HCT116 (cell line): ENCODE results near the gene SLC13A3. TPM values are rescaled to one million over a fixed set of nuclear protein-coding genes. Genes with fewer than 3 reads are reported as not detected.

Experiments
- ATAC-seq: fragments of 200-7000 bp; cut with Tn5 transposase; 2 replicates; pipeline ENCODE4 v1.9.1; 2020; ENCODE audit warnings: mild to moderate bottlenecking, moderate library complexity
- BruUV-seq: library from RNA; stranded (reverse); fragments of 400-500 nt; replicated peaks from 2 replicates; lab custom pipeline; 2021; lab: Mats Ljungman, UMichigan
- CTCF ChIA-PET: fragments of 300-600 bp; sonication (Branson Sonifier 250); formaldehyde crosslinking; loops from one replicate; lab custom pipeline; 2021; ENCODE audit warnings: antibody characterized with exemption; lab: Charles Lee
- POLR2A ChIA-PET: fragments of 300-600, 350-600 bp; sonication (Branson Sonifier 250); formaldehyde crosslinking; loops from one replicate; lab custom pipeline; 2021; ENCODE audit warnings: antibody characterized with exemption; lab: Charles Lee
- RAD21 ChIA-PET, 2 experiments: fragments of 300-600 bp; sonication (Branson Sonifier 250); formaldehyde crosslinking; loops; one replicate each; lab custom pipeline; 2023; ENCODE audit warnings: low total read pairs in 2 of 2; ENCODE audit not compliant: uncharacterized antibody in 2 of 2, unreplicated experiment in 2 of 2, low non-redundant PET in 1 of 2; lab: Charles Lee
- DNase-seq: peaks from one replicate; pipeline ENCODE4 v3.0.0-alpha.2; 2010; ENCODE audit warnings: low read depth, low spot score
- H2AFZ ChIP-seq: fragments of 200-600 bp; shearing (Covaris generic), sonication (generic); 2 replicates; pipeline ENCODE4 v1.6.1; 2017; ENCODE audit warnings: low read depth, mixed run types, mixed read lengths, antibody characterized with exemption, low read length; ENCODE audit not compliant: poor library complexity, severe bottlenecking
- H3K27ac ChIP-seq: 2 replicates; pipeline ENCODE4 v1.5.1; 2012; ENCODE audit warnings: low read depth, low read length
- H3K27me3 ChIP-seq: fragments of 200-600 bp; sonication (generic); 2 replicates; pipeline ENCODE4 v1.6.1; 2016; ENCODE audit warnings: mixed run types, low read length, mixed read lengths; ENCODE audit not compliant: insufficient read depth
- H3K36me3 ChIP-seq, 2 experiments: fragments of 200-500 bp in 1 of 2; fragments of 200-600 bp in 1 of 2; sonication (Bioruptor generic) in 1 of 2; sonication (generic) in 1 of 2; 2 replicates each; pipeline versions ENCODE4 v1.5.1 to v1.6.1; 2014 to 2016; ENCODE audit warnings: low read length in 2 of 2, inconsistent platforms in 1 of 2, mixed read lengths in 1 of 2, mixed run types in 1 of 2; ENCODE audit not compliant: insufficient read depth in 2 of 2, control insufficient read depth in 1 of 2
- H3K4me1 ChIP-seq, 2 experiments: fragments of 200-600 bp in 1 of 2; sonication (generic) in 1 of 2; 2 replicates each; pipeline versions ENCODE4 v1.5.1 to v1.6.1; 2012 to 2017; ENCODE audit warnings: low read length in 2 of 2, inconsistent platforms in 1 of 2, mild to moderate bottlenecking in 1 of 2, mixed read lengths in 1 of 2, mixed run types in 1 of 2, moderate library complexity in 1 of 2; ENCODE audit not compliant: insufficient read depth in 2 of 2, control insufficient read depth in 1 of 2
- H3K4me2 ChIP-seq: fragments of 200-600 bp; sonication (generic); 2 replicates; pipeline ENCODE4 v1.6.1; 2017; ENCODE audit warnings: mixed run types, low read length, mixed read lengths
- H3K4me3 ChIP-seq, 2 experiments: fragments of 200-600 bp in 1 of 2; sonication (generic) in 1 of 2; replicated peaks in 1 of 2; 2 replicates each; pipeline ENCODE4 v1.5.1; 2011 to 2016; ENCODE audit warnings: low read length in 2 of 2, control low read depth in 1 of 2, low read depth in 1 of 2, mild to moderate bottlenecking in 1 of 2, mixed read lengths in 1 of 2, mixed run types in 1 of 2
- H3K79me2 ChIP-seq: fragments of 200-600 bp; sonication (generic); 2 replicates; pipeline ENCODE4 v1.6.1; 2017; ENCODE audit warnings: mild to moderate bottlenecking, mixed run types, low read length, moderate library complexity, mixed read lengths; ENCODE audit not compliant: insufficient read depth
- H3K9ac ChIP-seq: fragments of 200-600 bp; sonication (generic); 2 replicates; pipeline ENCODE4 v1.6.1; 2016; ENCODE audit warnings: low read length, mixed read lengths
- H3K9me2 ChIP-seq: fragments of 200-600 bp; sonication (generic), shearing (Covaris generic); 2 replicates; pipeline ENCODE4 v1.6.1; 2017; ENCODE audit warnings: mixed run types, mild to moderate bottlenecking, moderate library complexity; ENCODE audit not compliant: insufficient read depth
- H3K9me3 ChIP-seq, 2 experiments: fragments of 200-500 bp in 1 of 2; fragments of 200-600 bp in 1 of 2; sonication (Bioruptor generic) in 1 of 2; sonication (generic) in 1 of 2; 2 replicates each; pipeline ENCODE4 v1.6.1; 2014 to 2017; ENCODE audit warnings: low read length in 2 of 2, mixed read lengths in 2 of 2, inconsistent platforms in 1 of 2, low read depth in 1 of 2, mild to moderate bottlenecking in 1 of 2, mixed run types in 1 of 2, moderate library complexity in 1 of 2; ENCODE audit not compliant: control insufficient read depth in 1 of 2, insufficient read depth in 1 of 2
- H4K20me1 ChIP-seq: fragments of 200-600 bp; sonication (generic), shearing (Covaris generic); 2 replicates; pipeline ENCODE4 v1.6.1; 2017; ENCODE audit warnings: mixed run types, mild to moderate bottlenecking, moderate library complexity; ENCODE audit not compliant: insufficient read depth
- CTCF ChIP-seq, 3 experiments: fragments of 200-600 bp in 1 of 3; sonication (generic) in 1 of 3; IDR thresholded peaks in 2 of 3; conservative IDR thresholded peaks in 1 of 3; 2 replicates each; pipeline ENCODE4 v1.5.1; 2012 to 2017; ENCODE audit warnings: low read depth in 2 of 3, low read length in 2 of 3, antibody characterized with exemption in 1 of 3, borderline replicate concordance in 1 of 3, control low read depth in 1 of 3, mild to moderate bottlenecking in 1 of 3, mixed read lengths in 1 of 3, mixed run types in 1 of 3, moderate library complexity in 1 of 3; ENCODE audit not compliant: insufficient read depth in 1 of 3
- EGR1 ChIP-seq: IDR thresholded peaks from 2 replicates; pipeline ENCODE4 v1.6.1; 2012; ENCODE audit warnings: low read depth
- ELF1 ChIP-seq: IDR thresholded peaks from 2 replicates; pipeline ENCODE4 v1.6.1; 2012; ENCODE audit warnings: low read depth, borderline replicate concordance
- JUND ChIP-seq: IDR thresholded peaks from 2 replicates; pipeline ENCODE4 v1.6.1; 2012
- SRF ChIP-seq: IDR thresholded peaks from 2 replicates; pipeline ENCODE4 v1.6.1; 2012; ENCODE audit warnings: low read depth
- YY1 ChIP-seq: IDR thresholded peaks from 2 replicates; pipeline ENCODE4 v1.6.1; 2011; ENCODE audit warnings: low read length, low read depth, moderate library complexity, mild to moderate bottlenecking; ENCODE audit not compliant: insufficient replicate concordance; ENCODE audit errors: extremely low read depth
- intact Hi-C: fragments of 100-400 bp; cut with micrococcal nuclease; formaldehyde crosslinking; loops from 2 replicates; pipeline ENCODE4 v1.10.0; 2022
- total RNA-seq: library from RNA; stranded (reverse); gene quantifications from one replicate; pipeline ENCODE4 v1.2.1, GENCODE V29; 2021; ENCODE audit not compliant: unreplicated experiment

The SLC13A3 gene
- total RNA-seq, 1 experiment from 2014 or later, result not detected

GRCh38 chr20:46614503-46614902 lies 36.8 kb downstream of the SLC13A3 start (continued):
- TF ChIP-seq CTCF (IDR thresholded peaks at IDR 0.05 in 2 of 3, conservative IDR thresholded peaks at IDR 0.05 in 1 of 3; ENCODE audit: borderline replicate concordance in 1 of 3, insufficient read depth in 1 of 3, low read depth in 2 of 3, low read length in 2 of 3), result no peak
- no peak for TF ChIP-seq JUND

- no peaks in the 10 kb centered on the region for H3K9me2 ChIP-seq
- no peak overlapping the region for H3K27ac ChIP-seq
- ChIA-PET POLR2A (no interaction called here), RAD21 (interaction anchor here in 1 of 2 experiments (0.6 kb wide), 1 partner anchor 16 kb away, joined by 3 read pairs; no protein-coding TSS in a partner anchor), CTCF (no interaction called here)
- no peak for DNase-seq
- H3K9ac ChIP-seq, result no peak overlapping the region
- H3K9me3 ChIP-seq, result no peaks in the 10 kb centered on the region
- intact Hi-C loops, result no loop called here
- H3K36me3 ChIP-seq, result no peaks in the 10 kb centered on the region
- no peak for ATAC-seq
- no peaks in the 10 kb centered on the region for H4K20me1 ChIP-seq
- H3K4me1 ChIP-seq, result no peaks in the 10 kb centered on the region
- TF ChIP-seq SRF (no peak), CTCF (IDR thresholded peaks at IDR 0.05 in 2 of 3, conservative IDR thresholded peaks at IDR 0.05 in 1 of 3; ENCODE audit: borderline replicate concordance in 1 of 3, insufficient read depth in 1 of 3, low read depth in 2 of 3, low read length in 2 of 3) (no peak), ELF1 (no peak), EGR1 (no peak), YY1 (no peak)
- BruUV-seq, result no TSS peak
- no peak overlapping the region for H3K4me3 ChIP-seq
- H3K79me2 ChIP-seq, result no peaks in the 10 kb centered on the region
- no peak overlapping the region for H3K4me2 ChIP-seq
- no peaks in the 10 kb centered on the region; the same call in 1 of the 2 replicates for H3K27me3 ChIP-seq
- no peak overlapping the region for H2AFZ ChIP-seq
Observed at GRCh38 chr20:46610145-46610544, 41.1 kb downstream of the SLC13A3 start.
